Stimulated activated CD4-positive, alpha-beta T cell treated with anti-CD3 and anti-CD28 coated beads, Interleukin-15, amount 100 ng/mL, for 1 hour (primary cell): Measurements from ENCODE around the gene SLC22A7.

ENCODE experiments used
- DNase-seq, 2 donors: peaks; one replicate each; pipeline ENCODE4 v3.0.0-alpha.2; 2020; ENCODE audit warnings: low read depth in 1 of 2, low spot score in 1 of 2

The SLC22A7 gene, protein sequence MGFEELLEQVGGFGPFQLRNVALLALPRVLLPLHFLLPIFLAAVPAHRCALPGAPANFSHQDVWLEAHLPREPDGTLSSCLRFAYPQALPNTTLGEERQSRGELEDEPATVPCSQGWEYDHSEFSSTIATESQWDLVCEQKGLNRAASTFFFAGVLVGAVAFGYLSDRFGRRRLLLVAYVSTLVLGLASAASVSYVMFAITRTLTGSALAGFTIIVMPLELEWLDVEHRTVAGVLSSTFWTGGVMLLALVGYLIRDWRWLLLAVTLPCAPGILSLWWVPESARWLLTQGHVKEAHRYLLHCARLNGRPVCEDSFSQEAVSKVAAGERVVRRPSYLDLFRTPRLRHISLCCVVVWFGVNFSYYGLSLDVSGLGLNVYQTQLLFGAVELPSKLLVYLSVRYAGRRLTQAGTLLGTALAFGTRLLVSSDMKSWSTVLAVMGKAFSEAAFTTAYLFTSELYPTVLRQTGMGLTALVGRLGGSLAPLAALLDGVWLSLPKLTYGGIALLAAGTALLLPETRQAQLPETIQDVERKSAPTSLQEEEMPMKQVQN

DNA sequence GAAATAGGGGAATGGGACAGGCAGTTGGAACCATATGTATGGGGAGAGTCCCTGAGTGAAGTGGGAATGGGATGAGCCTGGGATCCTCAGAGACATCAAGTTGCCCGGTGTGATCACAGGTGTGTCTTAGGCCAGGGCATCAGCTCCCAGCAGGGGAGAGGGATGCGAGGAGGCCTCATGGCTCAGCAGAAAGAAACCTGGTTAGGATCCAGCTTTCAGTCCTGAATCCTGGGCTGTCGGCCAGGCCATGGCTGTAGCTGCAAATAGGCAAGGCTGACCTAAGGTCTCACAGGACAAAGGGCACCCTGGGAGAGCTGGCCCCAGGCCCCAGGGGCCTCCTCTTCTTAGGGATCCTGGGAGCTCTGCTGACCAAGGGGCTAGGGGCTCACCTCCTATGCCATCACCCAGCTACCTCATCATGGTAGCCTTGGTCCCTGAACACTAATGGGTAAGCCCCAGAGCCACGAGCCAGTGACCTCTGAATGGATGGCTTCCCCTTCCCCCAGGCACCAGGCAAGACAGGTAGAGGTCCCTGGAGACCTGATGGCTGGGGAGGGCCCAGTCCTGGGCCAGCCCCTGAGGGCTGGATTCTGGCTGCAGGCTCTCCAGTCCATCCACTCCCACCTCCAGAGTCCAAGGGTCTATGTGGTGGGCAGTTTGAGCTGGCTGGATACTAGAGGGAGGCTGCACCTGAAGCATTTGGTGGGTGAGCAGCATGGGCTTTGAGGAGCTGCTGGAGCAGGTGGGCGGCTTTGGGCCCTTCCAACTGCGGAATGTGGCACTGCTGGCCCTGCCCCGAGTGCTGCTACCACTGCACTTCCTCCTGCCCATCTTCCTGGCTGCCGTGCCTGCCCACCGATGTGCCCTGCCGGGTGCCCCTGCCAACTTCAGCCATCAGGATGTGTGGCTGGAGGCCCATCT lies at the start of gene SLC22A7:
TSS of gene SLC22A7 (plus strand) at position 617 of the 921 bp plus-strand sequence. CDS start at position 716, 99 bp downstream.
- DNase-seq: no peak

DNA sequence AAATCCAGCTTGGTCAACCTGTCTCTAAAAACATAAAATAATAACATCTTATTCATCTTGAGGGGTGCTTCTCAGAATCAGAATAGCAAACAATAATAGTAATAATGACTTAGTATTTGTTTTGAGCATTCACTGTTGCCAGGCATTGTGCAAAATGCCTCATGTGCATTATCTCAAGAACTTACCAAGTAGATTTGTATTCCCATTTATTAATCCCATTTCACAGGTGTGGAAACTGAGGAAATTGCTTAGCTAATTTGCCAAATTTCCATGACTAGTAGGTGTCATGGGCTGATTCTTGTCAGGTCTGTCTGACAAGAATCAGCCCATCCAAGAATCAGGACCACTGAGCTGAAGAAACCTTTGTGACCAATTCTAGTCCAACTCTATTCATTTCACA lies 49.3 kb upstream of the SLC22A7 start:
- no peak for DNase-seq

DNA sequence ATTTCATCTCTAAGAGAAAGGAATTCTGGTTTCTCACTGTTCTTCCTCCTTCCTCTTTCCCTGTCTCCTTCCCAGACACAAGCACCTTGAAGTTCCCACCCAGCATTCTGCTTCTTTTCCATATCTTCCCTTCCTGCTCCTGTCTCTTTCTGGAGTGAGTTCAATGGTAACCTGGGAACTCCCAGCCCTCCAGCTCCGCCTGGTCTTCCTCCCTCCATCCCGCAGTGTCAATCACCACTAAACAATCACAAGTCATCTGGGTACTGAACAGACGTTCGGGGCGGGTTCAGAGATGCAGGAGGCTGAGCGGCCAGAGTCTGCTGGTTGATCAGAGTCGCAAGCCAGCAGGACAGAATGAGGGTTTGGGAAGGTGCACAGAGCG lies 47.1 kb upstream of the SLC22A7 start:
- no peak for DNase-seq

DNA sequence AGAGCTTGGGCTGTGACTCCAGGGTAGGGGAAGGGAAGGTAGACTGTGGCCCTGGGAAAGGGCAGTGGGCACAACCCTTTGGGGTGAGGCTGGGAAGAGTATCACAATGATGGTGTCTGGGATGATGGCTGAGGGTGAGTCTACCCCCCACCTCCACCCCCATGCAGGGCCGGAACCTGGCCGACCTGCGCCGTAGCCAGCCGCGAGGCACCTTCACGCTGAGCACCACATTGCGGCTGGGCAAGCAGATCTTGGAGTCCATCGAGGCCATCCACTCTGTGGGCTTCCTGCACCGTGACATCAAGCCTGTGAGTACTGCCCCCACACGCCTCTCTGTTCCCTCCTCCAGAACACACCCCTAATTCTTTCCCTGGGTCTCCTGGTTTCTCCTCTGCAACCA lies 44.7 kb upstream of the SLC22A7 start:
- DNase-seq: no peak

DNA sequence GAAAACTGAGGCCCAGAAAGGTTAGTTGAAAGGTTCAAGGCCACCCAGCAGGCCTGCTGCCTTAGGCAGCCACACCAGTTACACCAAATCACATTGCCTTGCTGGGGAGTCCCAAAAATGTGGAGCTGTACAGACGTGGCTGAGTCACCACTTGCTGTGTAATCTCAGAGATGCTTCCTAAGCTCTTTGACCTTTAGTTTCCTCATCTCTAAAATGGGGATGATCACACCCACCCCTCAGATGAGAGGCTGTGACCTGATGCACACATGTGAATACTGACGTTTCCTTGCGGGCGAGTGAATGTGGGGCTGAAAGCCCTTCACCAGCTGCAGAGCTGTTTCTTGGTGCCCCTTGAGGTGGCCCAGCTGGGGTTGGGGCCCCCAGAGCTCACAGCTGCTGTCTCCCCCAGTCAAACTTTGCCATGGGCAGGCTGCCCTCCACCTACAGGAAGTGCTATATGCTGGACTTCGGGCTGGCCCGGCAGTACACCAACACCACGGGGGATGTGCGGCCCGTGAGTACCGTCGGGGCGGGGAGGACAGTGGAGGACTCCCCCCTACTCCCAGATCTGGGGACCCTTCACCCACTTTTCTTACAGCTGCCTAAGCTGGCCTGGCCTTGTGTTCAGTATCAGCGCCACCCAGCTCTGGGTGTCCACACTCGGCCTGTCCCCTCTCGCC lies 43.8 kb upstream of the SLC22A7 start:
- DNase-seq: no peak

DNA sequence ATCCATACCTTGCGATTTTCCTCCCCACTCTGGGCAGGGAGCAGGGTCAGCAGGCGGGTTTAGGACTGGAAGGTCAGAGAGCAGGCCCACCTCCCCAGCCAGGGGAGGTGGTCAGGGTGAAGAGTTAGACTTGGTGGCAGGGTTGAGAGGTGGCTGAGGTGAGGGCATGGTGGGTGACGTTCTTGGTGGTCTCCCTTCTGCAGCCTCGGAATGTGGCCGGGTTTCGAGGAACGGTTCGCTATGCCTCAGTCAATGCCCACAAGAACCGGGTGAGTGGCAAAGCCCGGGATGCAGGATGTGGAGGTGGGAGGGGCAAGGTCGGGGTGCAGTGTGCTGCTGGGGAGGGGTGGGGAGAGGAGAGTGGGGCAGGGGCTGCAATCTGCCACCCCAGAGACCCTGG lies 43.2 kb upstream of the SLC22A7 start:
- no peak for DNase-seq

DNA sequence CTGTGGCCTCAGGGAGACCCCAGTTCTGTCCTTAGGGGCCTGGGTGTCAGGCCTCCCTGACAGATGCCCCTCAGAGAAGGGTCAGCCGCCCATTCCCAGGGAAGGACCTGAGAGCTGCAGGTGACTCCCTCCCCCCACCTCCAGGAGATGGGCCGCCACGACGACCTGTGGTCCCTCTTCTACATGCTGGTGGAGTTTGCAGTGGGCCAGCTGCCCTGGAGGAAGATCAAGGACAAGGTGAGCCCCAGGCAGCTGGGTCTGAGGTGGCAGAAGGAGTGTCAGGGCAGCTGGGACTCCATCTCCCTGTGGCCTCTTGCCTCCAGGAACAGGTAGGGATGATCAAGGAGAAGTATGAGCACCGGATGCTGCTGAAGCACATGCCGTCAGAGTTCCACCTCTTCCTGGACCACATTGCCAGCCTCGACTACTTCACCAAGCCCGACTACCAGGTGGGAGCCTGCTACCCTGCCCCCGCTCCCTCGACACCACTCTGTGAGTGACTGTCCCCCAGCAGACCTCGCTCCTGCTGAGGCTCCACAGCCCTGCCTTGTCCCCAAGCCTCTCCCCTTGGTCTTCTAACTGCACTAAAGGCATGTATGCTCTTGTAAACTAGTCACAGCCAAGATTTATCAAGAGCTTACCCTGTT lies 42.5 kb upstream of the SLC22A7 start:
- DNase-seq: no peak

DNA sequence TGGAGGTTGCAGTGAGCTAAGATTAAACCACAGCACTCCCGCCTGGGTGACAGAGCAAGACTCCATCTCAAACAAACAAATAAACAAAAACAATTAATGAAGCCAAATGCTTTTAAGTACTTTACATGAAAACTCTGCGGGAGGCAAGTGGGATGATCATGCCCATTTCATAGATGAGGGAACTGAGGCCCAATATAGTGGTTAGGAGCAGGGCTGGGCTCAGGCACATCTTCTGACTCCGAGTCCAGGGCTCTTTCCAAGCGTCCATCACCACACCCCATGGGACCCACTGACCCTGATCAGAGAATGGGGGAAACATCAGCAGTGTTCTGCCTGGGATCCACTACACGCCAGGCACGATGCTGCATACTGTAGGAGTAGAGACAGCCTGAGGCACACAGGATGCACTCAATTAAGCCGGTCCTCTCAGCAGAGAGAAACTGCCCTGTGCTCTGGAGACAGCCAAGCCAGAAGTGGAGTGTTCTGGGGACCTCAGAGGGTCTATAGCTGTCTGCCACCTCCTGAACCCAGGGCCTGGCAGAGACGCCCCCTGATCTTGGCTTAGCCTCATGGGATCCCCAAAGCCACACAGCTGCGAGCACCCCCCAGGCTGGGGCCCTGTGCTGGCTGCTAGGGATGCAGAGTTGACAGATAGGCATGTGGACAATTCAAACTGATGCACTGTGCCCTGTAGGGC lies 41.2 kb upstream of the SLC22A7 start:
- no peak for DNase-seq

DNA sequence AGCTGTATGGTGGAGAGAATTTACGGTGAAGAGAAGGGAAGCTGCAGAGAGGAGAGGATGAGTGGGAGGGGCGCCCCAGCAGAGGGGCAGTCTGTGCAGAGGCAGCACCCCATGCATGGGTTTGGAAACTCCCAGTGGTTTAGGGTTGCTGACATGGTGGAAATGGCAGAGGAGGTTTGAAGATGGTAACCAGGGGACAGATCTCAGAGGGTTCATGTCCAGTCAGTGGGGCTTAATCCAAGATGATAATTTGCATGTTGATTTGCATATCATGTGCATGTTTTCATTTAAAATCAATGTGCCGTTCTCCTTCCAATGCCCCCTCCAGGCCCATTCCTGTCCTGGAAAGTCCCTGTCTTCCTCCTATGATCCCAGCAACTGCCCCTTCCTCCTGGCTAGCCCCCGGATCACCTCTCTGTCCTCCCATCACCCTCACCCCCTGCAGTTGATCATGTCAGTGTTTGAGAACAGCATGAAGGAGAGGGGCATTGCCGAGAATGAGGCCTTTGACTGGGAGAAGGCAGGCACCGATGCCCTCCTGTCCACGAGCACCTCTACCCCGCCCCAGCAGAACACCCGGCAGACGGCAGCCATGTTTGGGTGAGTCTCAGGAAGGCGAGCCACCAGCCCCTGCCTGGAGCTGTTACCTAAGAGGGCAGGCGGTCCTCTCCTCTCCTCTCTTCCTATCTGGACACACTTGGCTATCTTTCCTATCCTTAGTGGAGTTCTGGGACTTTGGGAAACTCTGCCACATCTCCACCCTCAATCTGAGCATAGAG lies 40.5 kb upstream of the SLC22A7 start:
- DNase-seq: no peak

DNA sequence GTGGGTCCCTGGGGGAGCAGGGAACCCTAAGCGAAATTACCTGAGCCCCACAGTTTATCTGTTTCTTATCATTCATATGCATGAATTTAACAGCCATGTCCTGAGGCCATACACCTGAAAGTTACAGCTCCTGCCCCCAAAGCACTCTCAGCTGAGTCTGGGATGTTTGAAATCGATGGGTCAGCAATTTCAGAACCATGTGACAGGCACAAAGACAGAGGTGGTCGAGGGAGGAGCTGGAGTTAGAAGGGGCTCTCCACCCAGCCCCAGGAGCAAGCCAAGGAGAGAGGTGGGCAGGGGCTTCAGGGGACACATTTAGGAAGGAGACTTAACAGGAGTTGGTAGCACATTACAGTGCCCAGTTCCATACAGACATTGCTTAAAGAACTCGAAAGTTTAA lies 39.9 kb upstream of the SLC22A7 start:
- no peak for DNase-seq

DNA sequence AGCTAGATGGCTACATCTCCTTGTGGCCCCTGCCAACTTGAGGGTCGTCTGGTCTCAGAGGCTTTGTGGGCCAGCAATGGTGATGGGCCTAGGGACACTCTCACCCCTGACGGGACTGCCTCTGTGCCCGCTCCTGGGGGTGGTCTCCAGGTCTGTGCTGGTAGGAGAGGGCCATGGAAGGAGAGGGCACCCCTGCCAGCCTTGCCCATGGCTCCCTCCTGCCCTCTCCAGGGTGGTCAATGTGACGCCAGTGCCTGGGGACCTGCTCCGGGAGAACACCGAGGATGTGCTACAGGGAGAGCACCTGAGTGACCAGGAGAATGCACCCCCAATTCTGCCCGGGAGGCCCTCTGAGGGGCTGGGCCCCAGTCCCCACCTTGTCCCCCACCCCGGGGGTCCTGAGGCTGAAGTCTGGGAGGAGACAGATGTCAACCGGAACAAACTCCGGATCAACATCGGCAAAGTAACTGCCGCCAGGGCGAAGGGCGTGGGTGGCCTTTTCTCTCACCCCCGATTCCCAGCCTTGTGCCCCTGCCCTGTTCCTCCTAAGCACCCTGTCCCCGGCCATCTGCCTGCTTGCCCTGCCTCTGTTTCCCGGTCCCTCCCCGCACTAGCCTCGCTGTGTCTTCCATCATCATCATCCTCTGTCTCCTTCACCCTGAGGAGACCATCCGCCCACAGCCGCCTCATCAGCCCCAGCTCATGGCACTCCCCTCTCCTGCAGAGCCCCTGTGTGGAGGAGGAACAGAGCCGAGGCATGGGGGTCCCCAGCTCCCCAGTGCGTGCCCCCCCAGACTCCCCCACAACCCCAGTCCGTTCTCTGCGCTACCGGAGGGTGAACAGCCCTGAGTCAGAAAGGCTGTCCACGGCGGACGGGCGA lies 39.0 kb upstream of the SLC22A7 start:
- DNase-seq: no peak

DNA sequence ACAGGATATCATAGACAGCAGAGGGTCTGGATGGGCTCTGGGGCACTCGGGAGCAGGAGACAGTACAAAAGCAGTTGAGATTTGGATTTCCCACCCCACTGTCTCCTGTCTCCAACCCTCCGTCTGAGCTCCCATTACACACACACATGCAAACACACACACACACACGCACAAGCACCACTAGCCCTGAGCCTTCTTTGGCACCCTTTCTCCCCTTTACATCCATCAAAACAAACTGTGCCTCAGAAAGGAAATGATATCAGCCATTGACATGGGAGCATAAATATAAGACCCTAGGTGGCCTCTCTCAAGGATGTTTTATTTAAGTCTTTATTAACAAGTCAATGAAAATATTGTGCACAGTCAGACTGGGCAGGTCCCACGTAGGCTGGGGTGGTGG lies 37.3 kb upstream of the SLC22A7 start:
- DNase-seq: no peak

DNA sequence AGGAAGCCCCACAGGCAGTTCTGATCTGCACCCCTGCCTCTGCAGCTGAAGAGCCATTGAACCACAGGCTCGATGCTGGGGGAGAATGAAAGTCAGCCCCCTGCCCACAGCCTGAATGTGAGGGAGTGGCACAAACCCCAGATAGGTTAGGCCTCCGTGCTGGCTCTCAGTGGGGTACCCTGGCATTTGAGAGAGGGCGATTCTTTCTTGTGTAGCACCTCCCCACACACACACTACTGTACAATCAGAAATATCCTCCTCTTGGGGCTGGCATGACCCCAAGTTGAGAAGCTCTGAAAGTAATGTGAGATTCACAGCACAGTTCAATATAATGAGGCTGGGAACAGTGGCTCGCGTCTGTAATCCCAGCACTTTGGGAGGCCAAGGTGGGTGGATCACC lies 36.9 kb upstream of the SLC22A7 start:
- DNase-seq: no peak

DNA sequence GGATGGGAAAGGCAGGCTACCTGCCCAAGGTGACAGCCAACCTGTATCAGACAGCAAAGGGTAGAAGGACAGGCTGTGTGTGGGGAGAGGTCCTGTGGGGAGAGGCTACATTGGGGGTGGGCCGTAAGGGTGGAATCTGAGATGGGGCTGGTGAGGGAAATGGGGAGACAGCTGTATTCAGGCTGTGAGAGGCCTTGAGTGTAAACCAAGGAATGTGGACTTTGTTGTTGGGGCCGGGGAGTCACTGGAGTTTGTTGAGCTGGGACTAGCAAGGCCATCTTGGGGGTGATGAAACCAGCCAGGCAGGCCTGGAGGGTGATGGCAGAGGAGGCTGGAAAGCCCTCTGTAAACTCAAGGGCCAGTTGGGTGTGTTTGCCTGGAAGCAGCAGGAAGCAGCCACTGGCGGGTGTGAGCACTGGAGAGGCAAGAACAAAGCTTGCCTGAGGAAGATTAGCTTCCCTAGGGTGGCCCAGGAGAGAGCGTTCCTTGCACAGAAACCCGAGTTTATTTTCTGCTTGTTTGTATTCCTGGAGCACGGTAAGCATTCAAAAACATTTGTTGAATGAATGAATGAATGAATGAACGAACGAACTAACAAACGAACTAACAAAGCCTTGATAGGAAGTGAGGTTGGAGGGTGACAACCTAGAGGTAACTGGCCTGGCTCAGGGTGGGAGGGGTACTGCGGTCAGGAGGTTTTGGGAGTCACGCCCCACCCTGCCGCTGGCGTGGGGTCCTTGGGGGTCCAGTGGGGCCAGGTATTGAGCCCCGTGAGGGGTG lies 35.9 kb upstream of the SLC22A7 start:
- DNase-seq: no peak

DNA sequence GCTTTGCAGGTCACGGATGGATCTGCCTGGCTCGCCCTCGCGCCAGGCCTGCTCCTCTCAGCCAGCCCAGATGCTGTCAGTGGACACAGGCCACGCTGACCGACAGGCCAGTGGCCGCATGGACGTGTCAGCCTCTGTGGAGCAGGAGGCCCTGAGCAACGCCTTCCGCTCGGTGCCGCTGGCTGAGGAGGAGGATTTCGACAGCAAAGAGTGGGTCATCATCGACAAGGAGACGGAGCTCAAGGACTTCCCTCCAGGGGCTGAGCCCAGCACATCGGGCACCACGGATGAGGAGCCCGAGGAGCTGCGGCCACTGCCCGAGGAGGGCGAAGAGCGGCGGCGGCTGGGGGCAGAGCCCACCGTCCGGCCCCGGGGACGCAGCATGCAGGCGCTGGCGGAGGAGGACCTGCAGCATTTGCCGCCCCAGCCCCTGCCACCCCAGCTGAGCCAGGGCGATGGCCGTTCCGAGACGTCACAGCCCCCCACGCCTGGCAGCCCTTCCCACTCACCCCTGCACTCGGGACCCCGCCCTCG lies 35.2 kb upstream of the SLC22A7 start:
- DNase-seq: no peak

DNA sequence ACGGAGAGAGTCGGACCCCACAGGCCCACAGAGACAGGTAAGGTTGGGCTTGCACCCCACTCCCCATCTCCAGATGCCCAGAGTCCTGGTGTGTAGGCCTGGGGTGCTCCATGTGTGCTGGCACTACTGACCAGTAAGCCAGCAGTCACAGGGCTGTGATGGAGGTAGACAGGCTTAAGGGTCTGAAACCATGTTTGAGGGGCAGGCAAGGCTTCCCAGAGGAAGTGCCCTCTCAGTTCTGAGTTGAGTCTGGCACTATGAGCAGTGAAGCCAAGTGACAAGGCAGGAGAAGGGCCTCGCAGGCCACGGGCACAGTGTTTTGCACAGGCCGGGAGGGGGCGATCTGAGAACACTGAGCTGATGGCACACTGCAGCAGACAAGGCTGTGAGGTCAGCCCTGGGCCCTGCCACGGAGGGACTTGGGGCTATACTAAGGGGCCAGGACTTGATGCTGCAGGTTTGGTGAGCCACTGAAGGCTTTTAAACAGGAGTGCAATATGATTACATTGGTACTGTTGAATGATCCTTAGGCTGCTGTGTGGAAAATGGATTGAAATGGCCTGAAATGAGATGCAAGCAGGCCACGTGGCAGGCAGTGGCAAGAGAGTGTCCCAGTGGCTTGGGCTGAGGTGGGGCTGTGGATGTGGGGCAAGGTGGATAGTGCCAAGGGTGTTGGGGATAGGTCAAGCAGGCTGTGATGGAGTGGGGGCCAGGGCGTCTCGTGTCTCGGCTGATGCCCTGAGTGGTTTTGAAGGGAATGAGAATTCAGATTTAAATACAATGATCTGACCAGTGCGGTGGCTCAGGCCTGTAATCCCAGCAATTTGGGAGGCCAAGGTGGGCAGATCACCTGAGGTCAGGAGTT lies 34.5 kb upstream of the SLC22A7 start:
- peak; percentile 60 to 61 for DNase-seq
